ENCODE results near the gene KIAA0040. TPM values are rescaled to one million over a fixed set of nuclear protein-coding genes. Genes with fewer than 3 reads are reported as not detected.

Gene KIAA0040
- total RNA-seq, 1 experiment from 2014 or later, result 24.9 TPM

DNA sequence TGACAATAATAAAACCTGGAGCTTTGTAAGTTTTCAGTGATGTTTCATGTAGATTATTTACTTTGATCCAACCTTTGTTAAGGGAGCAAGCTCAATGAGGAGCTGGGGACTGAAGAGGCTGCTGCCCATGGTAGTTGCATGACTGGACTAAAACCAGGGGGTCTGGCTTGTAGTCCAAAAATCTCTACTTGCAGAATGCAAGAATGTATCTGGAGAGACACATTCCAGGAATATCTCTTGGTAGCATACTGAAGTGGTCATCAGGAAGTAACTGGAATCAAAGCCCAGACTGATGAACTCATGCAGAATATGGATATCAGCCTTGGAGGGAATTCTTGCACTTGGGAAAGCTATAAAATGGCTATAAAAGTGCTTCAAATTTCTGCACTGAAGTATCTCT lies 5.8 kb upstream of the KIAA0040 start:
- Histone ChIP-seq H3K36me3 (ENCODE audit: control insufficient read depth, insufficient read depth, low read length) (no peaks in the 10 kb centered on the region), H3K4me1 (no peaks in the 10 kb centered on the region), H3K27me3 (replicated peaks; ENCODE audit: control insufficient read depth, insufficient read depth, low read length) (no peaks in the 10 kb centered on the region), H3K4me3 (ENCODE audit: low read depth, low read length) (no peak overlapping the region), H3K9me3 (no peaks in the 10 kb centered on the region)
- H3K27me3 Mint-ChIP-seq (ENCODE audit: insufficient read depth, unreplicated experiment), result no peaks in the 10 kb centered on the region
- no peak for DNase-seq
- no TSS peak for BruUV-seq (replicated peaks)
- TF ChIP-seq, protein P1, sequence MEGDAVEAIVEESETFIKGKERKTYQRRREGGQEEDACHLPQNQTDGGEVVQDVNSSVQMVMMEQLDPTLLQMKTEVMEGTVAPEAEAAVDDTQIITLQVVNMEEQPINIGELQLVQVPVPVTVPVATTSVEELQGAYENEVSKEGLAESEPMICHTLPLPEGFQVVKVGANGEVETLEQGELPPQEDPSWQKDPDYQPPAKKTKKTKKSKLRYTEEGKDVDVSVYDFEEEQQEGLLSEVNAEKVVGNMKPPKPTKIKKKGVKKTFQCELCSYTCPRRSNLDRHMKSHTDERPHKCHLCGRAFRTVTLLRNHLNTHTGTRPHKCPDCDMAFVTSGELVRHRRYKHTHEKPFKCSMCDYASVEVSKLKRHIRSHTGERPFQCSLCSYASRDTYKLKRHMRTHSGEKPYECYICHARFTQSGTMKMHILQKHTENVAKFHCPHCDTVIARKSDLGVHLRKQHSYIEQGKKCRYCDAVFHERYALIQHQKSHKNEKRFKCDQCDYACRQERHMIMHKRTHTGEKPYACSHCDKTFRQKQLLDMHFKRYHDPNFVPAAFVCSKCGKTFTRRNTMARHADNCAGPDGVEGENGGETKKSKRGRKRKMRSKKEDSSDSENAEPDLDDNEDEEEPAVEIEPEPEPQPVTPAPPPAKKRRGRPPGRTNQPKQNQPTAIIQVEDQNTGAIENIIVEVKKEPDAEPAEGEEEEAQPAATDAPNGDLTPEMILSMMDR (IDR thresholded peaks at IDR 0.05; ENCODE audit: insufficient read depth in 1 of 2, low read depth in 1 of 2, low read length in 1 of 2, severe bottlenecking in 1 of 2, unreplicated experiment in 1 of 2), result no peak
- no peak overlapping the region for H3K27ac Mint-ChIP-seq (ENCODE audit: unreplicated experiment)
- no peaks in the 10 kb centered on the region for H3K9me3 Mint-ChIP-seq (ENCODE audit: unreplicated experiment)
- no peak overlapping the region for H3K4me3 Mint-ChIP-seq (ENCODE audit: unreplicated experiment)
- POLR2A ChIA-PET, result no interaction called here
- CTCF ChIA-PET, result no interaction called here
- no peaks in the 10 kb centered on the region for H3K36me3 Mint-ChIP-seq (ENCODE audit: insufficient read depth, unreplicated experiment)
- intact Hi-C loops (cut with micrococcal nuclease; ENCODE audit: unreplicated experiment), result no loop called here
- peaks cover 4% of the 10 kb centered on the region for H3K4me1 Mint-ChIP-seq (ENCODE audit: low read depth, unreplicated experiment)

DNA sequence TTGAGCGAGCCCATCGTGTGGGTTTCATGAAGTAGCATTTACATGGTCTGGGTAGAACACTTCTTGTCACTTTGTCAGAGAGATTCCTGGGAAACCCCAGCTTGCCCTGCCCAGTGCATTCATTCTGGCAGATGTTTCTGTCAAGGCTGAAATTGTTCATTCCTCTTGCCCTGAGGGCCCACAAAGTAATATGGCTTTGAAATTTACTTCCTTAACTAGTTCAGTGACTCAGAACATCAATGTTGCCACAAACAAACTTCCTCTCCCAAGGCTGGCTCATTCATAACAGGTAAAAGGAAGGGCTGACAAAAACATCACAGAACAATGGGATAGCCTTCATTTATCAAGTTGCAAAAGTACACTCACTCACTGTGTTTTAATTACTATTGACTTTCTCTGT lies 5.0 kb upstream of the KIAA0040 start:
- Mint-ChIP-seq H3K27ac (ENCODE audit: unreplicated experiment) (no peak overlapping the region), H3K4me3 (ENCODE audit: unreplicated experiment) (no peak overlapping the region)
- no peak for DNase-seq

DNA sequence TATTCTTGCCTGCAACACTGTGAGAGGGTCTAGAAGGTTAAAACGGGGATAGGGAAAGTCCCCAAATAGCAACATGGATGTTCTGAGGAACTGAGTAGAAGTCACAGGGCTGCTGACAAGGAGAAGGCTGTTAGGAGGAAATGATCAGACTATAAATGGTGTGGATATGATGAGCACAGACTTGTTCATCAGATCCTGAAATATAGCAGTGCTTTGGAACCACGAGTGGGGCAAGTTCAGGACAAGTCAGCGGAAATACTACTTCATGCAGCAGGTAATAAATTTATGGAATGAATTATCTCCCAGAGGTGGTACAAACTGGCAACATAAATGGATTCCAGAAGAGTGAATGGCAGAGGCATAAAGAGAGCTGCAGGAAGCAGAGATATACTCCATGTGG lies 3.2 kb upstream of the KIAA0040 start:
- no peaks in the 10 kb centered on the region for H3K9me3 Mint-ChIP-seq (ENCODE audit: unreplicated experiment)
- TF ChIP-seq, protein P1 (IDR thresholded peaks at IDR 0.05; ENCODE audit: insufficient read depth in 1 of 2, low read depth in 1 of 2, low read length in 1 of 2, severe bottlenecking in 1 of 2, unreplicated experiment in 1 of 2), result no peak
- no peaks in the 10 kb centered on the region for H3K36me3 Mint-ChIP-seq (ENCODE audit: insufficient read depth, unreplicated experiment)
- H3K4me3 Mint-ChIP-seq (ENCODE audit: unreplicated experiment), result no peak overlapping the region
- H3K27me3 ChIP-seq (replicated peaks; ENCODE audit: control insufficient read depth, insufficient read depth, low read length), result no peaks in the 10 kb centered on the region
- H3K4me3 ChIP-seq (ENCODE audit: low read depth, low read length), result no peak overlapping the region
- H3K9me3 ChIP-seq, result no peaks in the 10 kb centered on the region
- no peaks in the 10 kb centered on the region for H3K27me3 Mint-ChIP-seq (ENCODE audit: insufficient read depth, unreplicated experiment)
- DNase-seq, result no peak
- POLR2A ChIA-PET, result no interaction called here
- intact Hi-C loops (cut with micrococcal nuclease; ENCODE audit: unreplicated experiment), result no loop called here
- BruUV-seq (replicated peaks), result no TSS peak
- peaks cover 8% of the 10 kb centered on the region for H3K4me1 Mint-ChIP-seq (ENCODE audit: low read depth, unreplicated experiment)
- CTCF ChIA-PET, result interaction anchor here (1.5 kb wide), 1 partner anchor 123 kb away, joined by 4 read pairs; no protein-coding TSS in a partner anchor
- H3K27ac Mint-ChIP-seq (ENCODE audit: unreplicated experiment), result no peak overlapping the region
- H3K4me1 ChIP-seq, result no peaks in the 10 kb centered on the region
- H3K36me3 ChIP-seq (ENCODE audit: control insufficient read depth, insufficient read depth, low read length), result no peaks in the 10 kb centered on the region

More for the DNA sequence above, 5.0 kb upstream of the KIAA0040 start:
- POLR2A ChIA-PET, result no interaction called here
- Mint-ChIP-seq H3K27me3 (ENCODE audit: insufficient read depth, unreplicated experiment) (no peaks in the 10 kb centered on the region), H3K9me3 (ENCODE audit: unreplicated experiment) (no peaks in the 10 kb centered on the region), H3K36me3 (ENCODE audit: insufficient read depth, unreplicated experiment) (no peaks in the 10 kb centered on the region), H3K4me1 (ENCODE audit: low read depth, unreplicated experiment) (peaks cover 4% of the 10 kb centered on the region)
- BruUV-seq (replicated peaks), result no TSS peak
- Histone ChIP-seq H3K27me3 (replicated peaks; ENCODE audit: control insufficient read depth, insufficient read depth, low read length) (no peaks in the 10 kb centered on the region), H3K36me3 (ENCODE audit: control insufficient read depth, insufficient read depth, low read length) (no peaks in the 10 kb centered on the region), H3K4me1 (no peaks in the 10 kb centered on the region), H3K9me3 (no peaks in the 10 kb centered on the region), H3K4me3 (ENCODE audit: low read depth, low read length) (no peak overlapping the region)
- CTCF ChIA-PET, result no interaction called here
- intact Hi-C loops (cut with micrococcal nuclease; ENCODE audit: unreplicated experiment), result no loop called here
- TF ChIP-seq, protein P1 (IDR thresholded peaks at IDR 0.05; ENCODE audit: insufficient read depth in 1 of 2, low read depth in 1 of 2, low read length in 1 of 2, severe bottlenecking in 1 of 2, unreplicated experiment in 1 of 2), result no peak

Measured in Caco-2 (cell line).